PC-3 (cell line): Measurements from ENCODE around the gene MPO.

Source experiments
- EZH2phosphoT487 ChIP-seq: fragments of 300-600 bp; sonication (generic); IDR thresholded peaks from 2 replicates; pipeline ENCODE4 v1.6.1; 2018; ENCODE audit warnings: mild to moderate bottlenecking, antibody characterized with exemption, low read length, borderline replicate concordance
- TF ChIP-seq, protein P1 (sequence below): fragments of 300-600 bp; sonication (generic); conservative IDR thresholded peaks from 2 replicates; pipeline ENCODE4 v1.5.1; 2017; ENCODE audit warnings: antibody characterized with exemption, low read depth, mild to moderate bottlenecking, low read length

DNA sequence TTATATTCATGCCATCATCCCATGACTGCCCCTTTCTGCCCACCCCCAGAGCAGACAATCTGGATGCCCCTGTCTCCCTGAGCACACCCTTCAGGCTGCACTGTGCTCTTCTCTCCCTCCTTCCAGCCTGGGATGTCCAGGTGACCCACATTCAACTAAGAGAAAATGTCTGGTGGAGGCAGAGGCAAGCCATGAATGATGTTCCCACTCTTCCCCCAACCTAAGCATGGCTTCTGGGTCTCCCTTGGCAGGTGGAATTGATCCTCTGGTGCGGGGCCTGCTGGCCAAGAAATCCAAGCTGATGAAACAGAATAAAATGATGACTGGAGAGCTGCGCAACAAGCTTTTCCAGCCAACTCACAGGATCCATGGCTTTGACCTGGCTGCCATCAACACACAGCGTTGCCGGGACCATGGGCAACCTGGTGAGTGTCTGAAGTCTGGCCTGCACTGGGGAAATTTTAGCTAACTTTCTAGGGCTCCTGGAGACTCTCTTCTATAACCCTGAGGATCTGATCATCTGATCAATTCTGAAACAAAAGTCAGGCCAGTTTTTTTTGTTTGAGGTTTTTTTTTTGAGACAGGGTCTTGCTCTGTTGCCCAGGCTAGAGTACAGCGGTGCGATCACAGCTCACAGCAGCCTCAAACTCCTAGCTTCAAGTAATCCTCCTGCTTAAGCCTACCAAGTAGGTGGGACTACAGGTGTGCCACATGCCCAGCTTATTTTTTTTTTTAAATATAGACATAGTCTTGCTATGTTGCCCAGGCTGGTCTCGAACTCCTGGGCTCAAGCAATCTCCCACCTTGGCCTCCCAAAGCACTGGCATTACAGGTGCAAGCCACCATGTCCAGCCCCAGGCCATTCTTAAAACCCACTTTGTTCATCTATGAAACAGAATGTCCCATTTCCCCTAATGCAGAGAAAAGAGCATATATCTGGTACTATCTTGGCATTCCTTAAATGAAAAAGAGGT, 14.5 kb downstream of the MPO start:
- no peak for TF ChIP-seq EZH2phosphoT487
- TF ChIP-seq, protein P1, sequence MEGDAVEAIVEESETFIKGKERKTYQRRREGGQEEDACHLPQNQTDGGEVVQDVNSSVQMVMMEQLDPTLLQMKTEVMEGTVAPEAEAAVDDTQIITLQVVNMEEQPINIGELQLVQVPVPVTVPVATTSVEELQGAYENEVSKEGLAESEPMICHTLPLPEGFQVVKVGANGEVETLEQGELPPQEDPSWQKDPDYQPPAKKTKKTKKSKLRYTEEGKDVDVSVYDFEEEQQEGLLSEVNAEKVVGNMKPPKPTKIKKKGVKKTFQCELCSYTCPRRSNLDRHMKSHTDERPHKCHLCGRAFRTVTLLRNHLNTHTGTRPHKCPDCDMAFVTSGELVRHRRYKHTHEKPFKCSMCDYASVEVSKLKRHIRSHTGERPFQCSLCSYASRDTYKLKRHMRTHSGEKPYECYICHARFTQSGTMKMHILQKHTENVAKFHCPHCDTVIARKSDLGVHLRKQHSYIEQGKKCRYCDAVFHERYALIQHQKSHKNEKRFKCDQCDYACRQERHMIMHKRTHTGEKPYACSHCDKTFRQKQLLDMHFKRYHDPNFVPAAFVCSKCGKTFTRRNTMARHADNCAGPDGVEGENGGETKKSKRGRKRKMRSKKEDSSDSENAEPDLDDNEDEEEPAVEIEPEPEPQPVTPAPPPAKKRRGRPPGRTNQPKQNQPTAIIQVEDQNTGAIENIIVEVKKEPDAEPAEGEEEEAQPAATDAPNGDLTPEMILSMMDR: no peak
